Measurements from ENCODE around the gene PAF1.

Gene PAF1

DNA sequence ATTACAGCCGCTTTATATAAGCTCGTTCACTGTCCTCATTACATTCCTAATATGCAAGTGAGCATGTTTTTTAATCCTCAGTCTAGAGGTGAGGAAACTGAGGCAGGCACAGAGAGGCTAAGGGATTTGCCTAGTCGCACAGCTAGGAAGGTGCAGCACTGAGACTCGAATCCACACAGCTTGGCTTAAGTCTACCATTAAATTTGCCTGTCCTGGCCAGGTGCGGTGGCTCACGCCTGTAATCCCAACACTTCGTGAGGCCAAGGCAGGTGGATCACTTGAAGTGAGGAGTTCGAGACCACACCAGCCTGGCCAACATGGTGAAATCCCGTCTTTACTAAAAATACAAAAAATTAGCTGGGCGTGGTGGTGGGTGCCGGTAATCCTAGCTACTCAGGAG is 36.8 kb upstream of the PAF1 start:
- Histone ChIP-seq H3K9me3 (ENCODE audit: low read length) (no peaks in the 10 kb centered on the region), H3K36me3 (ENCODE audit: insufficient read depth, low read length) (peaks cover 13% of the 10 kb centered on the region), H3K27ac (ENCODE audit: low read depth, low read length) (peak overlapping the region; percentile 93), H3K4me3 (ENCODE audit: low read depth in 1 of 2, low read length in 2 of 2) (no peak overlapping the region), H3K4me1 (ENCODE audit: insufficient read depth, low read length) (peaks cover 13% of the 10 kb centered on the region), H3K27me3 (ENCODE audit: control insufficient read depth in 1 of 2, insufficient read depth in 2 of 2, low read length in 2 of 2) (no peaks in the 10 kb centered on the region), H3K9ac (ENCODE audit: low read length) (no peak overlapping the region)

- Histone ChIP-seq H3K9me3 (ENCODE audit: low read length) (no peaks in the 10 kb centered on the region), H3K9ac (ENCODE audit: low read length) (no peak overlapping the region)
Measured at GRCh38 chr19:39426170-39426569, 35.3 kb upstream of the PAF1 start.

GRCh38 chr19:39425744-39426143 is 34.8 kb upstream of the PAF1 start:
- Histone ChIP-seq H3K4me3 (ENCODE audit: low read depth in 1 of 2, low read length in 2 of 2) (no peak overlapping the region), H3K36me3 (ENCODE audit: insufficient read depth, low read length) (peaks cover 9% of the 10 kb centered on the region), H3K27ac (ENCODE audit: low read depth, low read length) (no peak overlapping the region), H3K27me3 (ENCODE audit: control insufficient read depth in 1 of 2, insufficient read depth in 2 of 2, low read length in 2 of 2) (no peaks in the 10 kb centered on the region), H3K4me1 (ENCODE audit: insufficient read depth, low read length) (peaks cover 13% of the 10 kb centered on the region), H3K9ac (ENCODE audit: low read length) (no peak overlapping the region), H3K9me3 (ENCODE audit: low read length) (no peaks in the 10 kb centered on the region)

More at GRCh38 chr19:39426170-39426569, 35.3 kb upstream of the PAF1 start:
- H3K4me3 ChIP-seq (ENCODE audit: low read depth in 1 of 2, low read length in 2 of 2): no peak overlapping the region
- peaks cover 13% of the 10 kb centered on the region for H3K4me1 ChIP-seq (ENCODE audit: insufficient read depth, low read length)
- H3K27ac ChIP-seq (ENCODE audit: low read depth, low read length): no peak overlapping the region
- H3K36me3 ChIP-seq (ENCODE audit: insufficient read depth, low read length): peaks cover 7% of the 10 kb centered on the region
- no peaks in the 10 kb centered on the region for H3K27me3 ChIP-seq (ENCODE audit: control insufficient read depth in 1 of 2, insufficient read depth in 2 of 2, low read length in 2 of 2)

DNA sequence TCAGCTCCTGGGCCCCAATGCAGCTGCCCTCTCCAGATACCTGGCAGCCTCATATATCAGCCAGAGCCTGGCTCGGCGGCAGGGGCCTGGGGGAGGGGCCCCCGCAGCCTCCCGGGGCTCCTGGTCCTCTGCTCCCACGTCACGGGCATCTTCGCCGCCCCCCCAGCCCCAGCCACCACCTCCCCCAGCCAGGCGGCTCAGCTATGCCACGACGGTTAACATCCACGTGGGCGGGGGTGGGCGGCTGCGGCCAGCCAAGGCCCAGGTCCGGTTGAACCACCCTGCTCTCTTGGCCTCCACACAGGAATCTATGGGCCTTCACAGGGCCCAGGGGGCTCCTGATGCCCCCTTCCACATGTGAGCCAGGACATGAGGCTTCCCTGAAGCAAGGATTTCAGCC is 34.0 kb upstream of the PAF1 start:
- Histone ChIP-seq H3K4me1 (ENCODE audit: insufficient read depth, low read length) (peaks cover 13% of the 10 kb centered on the region), H3K36me3 (ENCODE audit: insufficient read depth, low read length) (peaks cover 17% of the 10 kb centered on the region), H3K27me3 (ENCODE audit: control insufficient read depth in 1 of 2, insufficient read depth in 2 of 2, low read length in 2 of 2) (no peaks in the 10 kb centered on the region), H3K9me3 (ENCODE audit: low read length) (no peaks in the 10 kb centered on the region), H3K9ac (ENCODE audit: low read length) (no peak overlapping the region), H3K27ac (ENCODE audit: low read depth, low read length) (no peak overlapping the region), H3K4me3 (ENCODE audit: low read depth in 1 of 2, low read length in 2 of 2) (no peak overlapping the region)

DNA sequence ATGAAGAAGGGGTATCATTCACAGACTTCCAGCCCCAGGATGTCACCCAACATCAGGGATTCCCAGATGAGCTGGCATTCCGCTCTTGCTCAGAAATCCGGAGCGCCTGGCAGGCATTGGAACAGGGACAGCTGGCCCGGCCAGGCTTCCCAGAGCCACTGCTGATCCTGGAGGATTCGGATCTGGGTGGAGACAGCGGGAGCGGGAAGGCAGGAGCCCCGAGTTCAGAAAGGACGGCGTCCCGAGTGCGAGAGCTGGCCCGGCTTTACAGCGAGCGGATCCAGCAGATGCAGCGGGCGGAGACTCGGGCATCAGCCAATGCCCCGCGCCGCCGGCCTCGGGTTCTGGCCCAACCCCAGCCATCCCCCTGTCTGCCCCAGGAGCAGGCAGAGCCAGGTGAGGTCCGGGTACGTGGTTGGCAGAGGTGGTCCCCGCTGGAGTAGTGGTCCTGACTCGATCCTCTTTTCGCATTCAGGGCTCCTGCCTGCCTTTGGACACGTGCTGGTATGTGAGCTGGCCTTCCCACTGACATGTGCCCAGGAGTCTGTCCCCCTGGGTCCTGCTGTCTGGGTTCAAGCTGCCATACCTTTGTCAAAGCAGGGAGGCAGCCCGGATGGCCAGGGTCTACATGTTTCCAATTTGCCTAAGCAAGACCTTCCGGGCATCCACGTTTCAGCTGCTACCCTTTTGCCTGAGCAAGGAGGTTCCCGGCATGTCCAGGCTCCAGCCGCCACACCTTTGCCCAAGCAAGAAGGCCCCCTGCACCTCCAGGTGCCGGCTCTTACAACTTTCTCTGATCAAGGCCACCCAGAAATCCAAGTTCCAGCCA is 32.6 kb upstream of the PAF1 start:
- Histone ChIP-seq H3K27ac (ENCODE audit: low read depth, low read length) (no peak overlapping the region), H3K27me3 (ENCODE audit: control insufficient read depth in 1 of 2, insufficient read depth in 2 of 2, low read length in 2 of 2) (no peaks in the 10 kb centered on the region), H3K9me3 (ENCODE audit: low read length) (no peaks in the 10 kb centered on the region), H3K36me3 (ENCODE audit: insufficient read depth, low read length) (peaks cover 25% of the 10 kb centered on the region), H3K4me3 (ENCODE audit: low read depth in 1 of 2, low read length in 2 of 2) (no peak overlapping the region), H3K9ac (ENCODE audit: low read length) (no peak overlapping the region), H3K4me1 (ENCODE audit: insufficient read depth, low read length) (peaks cover 6% of the 10 kb centered on the region)

- Histone ChIP-seq H3K36me3 (ENCODE audit: insufficient read depth, low read length) (peaks cover 29% of the 10 kb centered on the region), H3K4me1 (ENCODE audit: insufficient read depth, low read length) (no peaks in the 10 kb centered on the region), H3K9ac (ENCODE audit: low read length) (no peak overlapping the region), H3K4me3 (ENCODE audit: low read depth in 1 of 2, low read length in 2 of 2) (no peak overlapping the region), H3K9me3 (ENCODE audit: low read length) (no peaks in the 10 kb centered on the region), H3K27ac (ENCODE audit: low read depth, low read length) (no peak overlapping the region), H3K27me3 (ENCODE audit: control insufficient read depth in 1 of 2, insufficient read depth in 2 of 2, low read length in 2 of 2) (no peaks in the 10 kb centered on the region)
Measured at GRCh38 chr19:39422020-39422419, 31.1 kb upstream of the PAF1 start.

DNA sequence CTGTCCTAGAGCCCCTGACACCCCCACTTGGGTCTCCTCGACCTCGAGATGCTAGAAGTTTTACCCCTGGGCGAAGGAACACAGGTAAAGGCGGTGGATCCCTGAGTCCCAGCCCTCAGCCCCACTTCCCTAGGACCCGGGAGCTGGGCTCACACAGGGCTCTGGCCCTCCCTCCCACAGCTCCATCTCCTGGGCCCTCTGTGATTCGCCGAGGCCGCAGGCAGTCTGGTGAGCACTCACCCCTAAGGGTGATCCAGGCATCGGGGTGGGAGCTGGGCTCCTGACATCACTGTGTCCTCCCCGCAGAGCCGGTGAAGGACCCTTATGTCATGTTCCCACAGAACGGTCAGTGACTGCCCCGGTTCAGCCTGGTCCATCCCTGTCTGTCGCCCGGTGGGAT is 29.9 kb upstream of the PAF1 start:
- H3K9ac ChIP-seq (ENCODE audit: low read length): no peak overlapping the region
- H3K4me1 ChIP-seq (ENCODE audit: insufficient read depth, low read length): peaks cover 6% of the 10 kb centered on the region
- H3K27ac ChIP-seq (ENCODE audit: low read depth, low read length): no peak overlapping the region
- no peaks in the 10 kb centered on the region for H3K9me3 ChIP-seq (ENCODE audit: low read length)
- H3K4me3 ChIP-seq (ENCODE audit: low read depth in 1 of 2, low read length in 2 of 2): no peak overlapping the region
- H3K36me3 ChIP-seq (ENCODE audit: insufficient read depth, low read length): peaks cover 36% of the 10 kb centered on the region
- no peaks in the 10 kb centered on the region for H3K27me3 ChIP-seq (ENCODE audit: control insufficient read depth in 1 of 2, insufficient read depth in 2 of 2, low read length in 2 of 2)

DNA sequence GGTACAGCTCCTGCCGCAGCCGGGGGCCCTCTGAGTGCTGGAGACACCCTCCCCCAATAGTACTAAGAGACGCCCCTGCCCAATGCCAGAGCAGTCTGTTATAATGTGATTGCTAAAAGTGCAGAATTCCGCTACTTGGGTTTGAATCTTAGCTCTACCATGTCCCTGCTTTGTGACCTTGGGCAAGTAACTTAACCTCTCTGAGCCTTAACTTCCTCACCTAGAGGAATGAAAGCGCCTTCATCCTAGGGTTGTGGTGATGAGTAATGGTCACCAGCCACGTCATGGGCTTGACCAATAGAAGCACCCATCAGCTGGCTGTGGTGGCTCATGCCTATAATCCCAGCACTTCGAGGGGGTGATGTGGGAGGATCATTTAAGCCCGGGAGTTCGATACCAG is 28.1 kb upstream of the PAF1 start:
- Histone ChIP-seq H3K4me1 (ENCODE audit: insufficient read depth, low read length) (peaks cover 23% of the 10 kb centered on the region), H3K36me3 (ENCODE audit: insufficient read depth, low read length) (peaks cover 36% of the 10 kb centered on the region), H3K27me3 (ENCODE audit: control insufficient read depth in 1 of 2, insufficient read depth in 2 of 2, low read length in 2 of 2) (no peaks in the 10 kb centered on the region), H3K9me3 (ENCODE audit: low read length) (no peaks in the 10 kb centered on the region), H3K4me3 (ENCODE audit: low read depth in 1 of 2, low read length in 2 of 2) (no peak overlapping the region), H3K27ac (ENCODE audit: low read depth, low read length) (no peak overlapping the region), H3K9ac (ENCODE audit: low read length) (no peak overlapping the region)

- Histone ChIP-seq H3K27me3 (ENCODE audit: control insufficient read depth in 1 of 2, insufficient read depth in 2 of 2, low read length in 2 of 2) (no peaks in the 10 kb centered on the region), H3K9me3 (ENCODE audit: low read length) (no peaks in the 10 kb centered on the region), H3K4me3 (ENCODE audit: low read depth in 1 of 2, low read length in 2 of 2) (no peak overlapping the region), H3K4me1 (ENCODE audit: insufficient read depth, low read length) (peaks cover 26% of the 10 kb centered on the region), H3K27ac (ENCODE audit: low read depth, low read length) (no peak overlapping the region), H3K36me3 (ENCODE audit: insufficient read depth, low read length) (peaks cover 31% of the 10 kb centered on the region), H3K9ac (ENCODE audit: low read length) (no peak overlapping the region)
Measured at GRCh38 chr19:39417463-39418181, 26.7 kb upstream of the PAF1 start.

- H3K4me3 ChIP-seq (ENCODE audit: low read depth in 1 of 2, low read length in 2 of 2): no peak overlapping the region
- H3K9ac ChIP-seq (ENCODE audit: low read length): peak overlapping the region; percentile 25
- no peak overlapping the region for H3K27ac ChIP-seq (ENCODE audit: low read depth, low read length)
- H3K4me1 ChIP-seq (ENCODE audit: insufficient read depth, low read length): peaks cover 31% of the 10 kb centered on the region
- no peaks in the 10 kb centered on the region for H3K9me3 ChIP-seq (ENCODE audit: low read length)
- H3K27me3 ChIP-seq (ENCODE audit: control insufficient read depth in 1 of 2, insufficient read depth in 2 of 2, low read length in 2 of 2): no peaks in the 10 kb centered on the region
- peaks cover 29% of the 10 kb centered on the region for H3K36me3 ChIP-seq (ENCODE audit: insufficient read depth, low read length)
Measured at GRCh38 chr19:39416152-39417120, 25.5 kb upstream of the PAF1 start.

All from muscle layer of colon (tissue), 2 donors.